ES-I3 (cell line): Measurements from ENCODE around the gene KIF27.
"Not testable (repeated sequence)": the region's sequence is repeated elsewhere in the genome, so short reads cannot be mapped to it uniquely, and the experiment has no call there.

Source experiments
- H3K36me3 ChIP-seq: 2 replicates; pipeline ENCODE4 v1.6.1; 2013; ENCODE audit warnings: mild to moderate bottlenecking, low read length, control low read depth, moderate library complexity; ENCODE audit not compliant: insufficient read depth
- H3K4me1 ChIP-seq: 2 replicates; pipeline ENCODE4 v1.6.1; 2013; ENCODE audit warnings: mild to moderate bottlenecking, control low read depth, low read length; ENCODE audit not compliant: insufficient read depth
- H3K9ac ChIP-seq: 2 replicates; pipeline ENCODE4 v1.6.1; 2013; ENCODE audit warnings: low read depth, mild to moderate bottlenecking, low read length, moderate library complexity
- H3K9me3 ChIP-seq: 2 replicates; pipeline ENCODE4 v1.6.1; 2013; ENCODE audit warnings: mild to moderate bottlenecking, low read length, moderate library complexity; ENCODE audit not compliant: control insufficient read depth, insufficient read depth

KIF27 gene

DNA sequence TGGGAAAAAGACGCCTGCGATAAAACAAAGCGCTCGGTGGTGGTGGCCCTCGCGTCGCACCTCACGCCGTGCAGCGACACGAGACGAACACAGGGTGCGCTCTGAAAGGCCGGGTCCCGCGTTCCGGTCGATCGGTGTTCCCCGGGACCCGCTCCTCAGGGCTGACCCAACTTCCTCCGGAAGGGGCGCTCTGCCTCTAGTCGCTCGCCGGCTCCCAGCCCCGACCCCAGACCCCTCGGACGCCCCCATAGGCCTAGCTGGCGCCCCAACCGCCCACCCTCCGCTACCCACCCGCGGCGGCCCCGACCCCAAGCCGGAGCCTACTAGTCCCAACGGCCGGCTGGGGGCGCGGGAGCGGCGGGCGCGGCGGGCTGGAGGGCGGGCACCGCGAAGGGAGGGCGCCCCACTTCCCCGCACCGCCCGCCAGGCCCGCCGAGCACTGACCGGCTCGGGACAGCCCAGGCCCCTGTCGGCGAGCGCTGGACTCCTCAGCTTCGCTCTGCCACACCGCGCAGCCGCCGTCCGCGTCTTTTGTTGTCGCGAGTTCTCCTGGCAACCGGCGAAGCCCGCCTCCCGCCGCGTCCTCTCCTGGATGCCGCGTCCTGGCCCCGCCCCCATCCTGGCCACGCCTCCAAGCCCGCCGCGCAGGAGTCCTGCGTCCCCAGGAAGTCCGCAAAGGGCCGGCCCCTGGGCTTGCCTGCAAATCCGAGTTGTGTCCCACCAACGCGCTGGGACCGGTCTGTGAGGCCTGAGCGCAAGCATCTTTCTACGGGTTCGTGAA is at the start of gene KIF27:
TSS of gene KIF27 (minus strand) at position 506 of the 781 bp plus-strand sequence. CDS start 5,841 bp downstream, outside the sequence.
- Histone ChIP-seq H3K4me1 (no peaks in the 10 kb centered on the region), H3K9ac (peak within 1 kb of the TSS; percentile 85), H3K9me3 (no peaks in the 10 kb centered on the region), H3K36me3 (no peaks in the 10 kb centered on the region)

DNA sequence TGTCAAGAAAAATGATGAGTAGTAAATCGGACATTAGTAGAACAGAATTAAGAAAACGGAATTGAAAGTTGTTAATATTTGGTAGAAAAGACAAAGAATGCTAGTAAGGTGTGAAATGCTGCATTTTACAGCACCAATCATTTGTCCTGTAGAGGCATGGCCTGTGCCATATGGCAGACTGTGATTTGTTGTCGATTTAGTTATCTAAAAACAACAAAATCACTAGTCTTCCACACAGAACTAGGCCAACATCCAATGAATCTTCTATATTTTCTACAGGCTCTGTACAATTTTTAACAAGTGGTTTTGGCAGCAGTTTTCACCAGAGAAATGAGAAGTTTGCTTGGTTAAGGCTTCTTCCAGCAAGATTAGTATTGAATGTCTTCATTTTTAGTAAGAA is 48.4 kb upstream of the KIF27 start:
- H3K4me1 ChIP-seq, result no peaks in the 10 kb centered on the region
- H3K9me3 ChIP-seq, result no peaks in the 10 kb centered on the region
- H3K9ac ChIP-seq, result no peak overlapping the region
- H3K36me3 ChIP-seq, result peaks cover 44% of the 10 kb centered on the region

GRCh38 chr9:83967073-83967472 is 45.8 kb upstream of the KIF27 start:
- no peaks in the 10 kb centered on the region for H3K4me1 ChIP-seq
- peaks cover 25% of the 10 kb centered on the region for H3K36me3 ChIP-seq
- no peak overlapping the region for H3K9ac ChIP-seq
- no peaks in the 10 kb centered on the region for H3K9me3 ChIP-seq

GRCh38 chr9:83966209-83966582 is 45.0 kb upstream of the KIF27 start:
- Histone ChIP-seq H3K36me3 (peaks cover 18% of the 10 kb centered on the region), H3K9ac (no peak overlapping the region), H3K4me1 (no peaks in the 10 kb centered on the region), H3K9me3 (no peaks in the 10 kb centered on the region)

DNA sequence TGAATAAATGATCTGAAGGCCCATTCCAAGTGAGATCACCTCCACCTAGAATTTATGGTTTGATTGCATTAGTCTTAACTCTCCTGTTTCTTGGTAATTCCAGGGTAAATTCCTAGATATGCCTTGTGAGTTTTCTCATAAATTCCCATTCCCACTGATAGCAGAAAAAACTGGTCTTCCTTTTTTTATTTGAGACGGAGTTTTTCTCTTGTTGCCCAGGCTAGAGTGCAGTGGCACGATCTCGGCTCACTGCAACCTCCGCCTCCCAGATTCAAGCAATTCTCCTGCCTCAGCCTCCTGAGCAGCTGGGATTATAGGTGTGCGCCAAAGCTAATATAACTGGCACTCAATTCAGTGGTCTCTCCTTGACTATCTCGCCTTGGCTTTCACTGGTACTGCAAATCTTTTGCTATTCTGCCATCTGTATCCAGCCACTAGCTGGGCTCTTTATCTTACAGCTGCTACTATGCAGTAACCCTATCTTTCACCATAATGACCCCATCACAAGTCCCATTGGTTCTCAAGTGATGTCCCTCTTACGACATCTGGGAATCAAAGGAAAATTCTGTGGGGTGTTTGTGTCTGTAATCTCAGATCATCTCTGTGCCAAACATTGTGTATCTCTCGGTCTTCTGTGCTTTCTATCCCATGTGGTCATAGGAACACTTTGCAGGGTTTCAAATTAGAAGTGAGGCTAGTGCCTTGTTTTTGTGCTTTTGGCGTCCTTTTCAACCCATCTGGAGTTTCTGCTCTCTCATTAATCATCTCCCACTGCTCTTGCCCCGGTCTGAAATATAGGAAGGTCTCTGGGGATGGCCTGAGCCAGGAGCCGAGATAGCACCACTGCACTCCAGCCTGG is 44.3 kb upstream of the KIF27 start:
- H3K4me1 ChIP-seq, result no peaks in the 10 kb centered on the region
- peaks cover 12% of the 10 kb centered on the region for H3K36me3 ChIP-seq
- H3K9me3 ChIP-seq, result no peaks in the 10 kb centered on the region
- no peak overlapping the region for H3K9ac ChIP-seq

GRCh38 chr9:83964973-83965349 is 43.7 kb upstream of the KIF27 start:
- H3K36me3 ChIP-seq, result peaks cover 9% of the 10 kb centered on the region
- no peak overlapping the region for H3K9ac ChIP-seq
- no peaks in the 10 kb centered on the region for H3K4me1 ChIP-seq
- no peaks in the 10 kb centered on the region for H3K9me3 ChIP-seq

DNA sequence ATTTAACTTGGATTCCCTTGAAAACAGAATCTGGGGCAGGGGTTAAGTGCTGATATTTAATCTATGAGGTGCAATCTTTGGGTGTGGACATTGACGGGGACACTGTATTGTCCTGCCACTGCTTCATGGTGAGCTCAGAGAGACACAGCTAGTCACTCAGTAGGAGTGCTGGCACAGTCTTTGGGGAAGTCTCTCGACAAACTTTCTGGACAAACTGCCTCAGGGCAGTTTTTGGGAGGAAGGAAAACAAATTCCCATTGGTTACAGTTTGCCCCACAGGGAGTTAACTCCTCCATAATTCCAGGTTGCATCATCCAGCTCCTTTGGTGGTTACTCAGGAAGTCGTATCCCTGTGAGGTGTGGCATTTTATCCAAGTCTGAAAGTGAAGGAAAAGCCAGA is 40.9 kb upstream of the KIF27 start:
- Histone ChIP-seq H3K36me3 (no peaks in the 10 kb centered on the region), H3K4me1 (no peaks in the 10 kb centered on the region; the same call in 1 of the 2 replicates), H3K9me3 (no peaks in the 10 kb centered on the region), H3K9ac (no peak overlapping the region)

DNA sequence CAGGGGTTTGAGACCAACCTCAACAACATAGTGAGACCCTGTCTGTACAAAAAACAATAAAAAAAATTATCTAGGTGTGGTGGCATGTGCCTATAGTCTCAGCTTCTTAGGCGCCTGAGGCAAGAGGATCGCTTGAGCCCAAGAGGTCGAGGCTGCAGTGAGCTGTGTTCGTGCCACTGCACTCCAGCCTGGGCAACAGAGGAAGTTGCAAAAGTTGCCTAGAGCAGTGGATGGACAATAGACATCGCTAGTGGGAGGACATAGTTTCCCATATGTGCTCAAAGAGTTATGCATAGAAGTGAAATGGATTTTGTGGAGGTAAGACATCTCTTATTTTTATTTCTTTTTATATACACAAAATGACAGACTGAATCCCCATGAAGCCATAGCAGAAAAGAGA is 39.8 kb upstream of the KIF27 start:
- Histone ChIP-seq H3K9me3 (no peaks in the 10 kb centered on the region), H3K9ac (no peak overlapping the region), H3K36me3 (no peaks in the 10 kb centered on the region), H3K4me1 (no peaks in the 10 kb centered on the region; the same call in 1 of the 2 replicates)

DNA sequence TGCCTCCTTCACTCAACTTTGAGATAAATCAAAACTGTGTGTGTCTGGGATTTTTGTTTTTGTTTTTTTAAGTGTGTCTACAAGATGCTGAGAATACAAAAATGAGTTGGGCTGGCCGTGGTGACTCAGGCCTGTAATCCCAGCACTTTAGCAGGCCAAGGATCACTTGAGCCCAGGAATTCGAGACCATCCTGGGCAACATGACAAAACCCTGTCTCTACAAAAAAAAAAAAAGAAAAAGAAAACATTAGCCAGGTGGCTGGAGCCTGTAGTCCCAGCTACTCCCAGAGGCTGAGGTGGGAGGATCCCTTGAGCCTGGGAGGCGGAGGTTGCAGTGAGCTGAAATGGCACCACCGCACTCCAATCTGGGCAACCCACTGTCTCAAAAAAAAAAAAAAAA is 37.8 kb upstream of the KIF27 start:
- no peaks in the 10 kb centered on the region; the same call in 1 of the 2 replicates for H3K4me1 ChIP-seq
- H3K9me3 ChIP-seq, result no peaks in the 10 kb centered on the region
- no peak overlapping the region for H3K9ac ChIP-seq
- no peaks in the 10 kb centered on the region for H3K36me3 ChIP-seq

- H3K36me3 ChIP-seq, result no peaks in the 10 kb centered on the region
- no peaks in the 10 kb centered on the region; the same call in 1 of the 2 replicates for H3K4me1 ChIP-seq
- peak overlapping the region; percentile 96 for H3K9ac ChIP-seq
- H3K9me3 ChIP-seq, result no peaks in the 10 kb centered on the region
These were observed 35.9 kb upstream of the KIF27 start for GRCh38 chr9:83957248-83957513.

- Histone ChIP-seq H3K4me1 (no peaks in the 10 kb centered on the region; the same call in 1 of the 2 replicates), H3K36me3 (no peaks in the 10 kb centered on the region), H3K9me3 (no peaks in the 10 kb centered on the region), H3K9ac (peak overlapping the region; percentile 96)
These were observed 35.4 kb upstream of the KIF27 start for GRCh38 chr9:83956436-83957247.

GRCh38 chr9:83956086-83956435 is 34.8 kb upstream of the KIF27 start:
- Histone ChIP-seq H3K4me1 (no peaks in the 10 kb centered on the region; the same call in 1 of the 2 replicates), H3K9me3 (no peaks in the 10 kb centered on the region), H3K9ac (peak overlapping the region; percentile 96), H3K36me3 (no peaks in the 10 kb centered on the region)

DNA sequence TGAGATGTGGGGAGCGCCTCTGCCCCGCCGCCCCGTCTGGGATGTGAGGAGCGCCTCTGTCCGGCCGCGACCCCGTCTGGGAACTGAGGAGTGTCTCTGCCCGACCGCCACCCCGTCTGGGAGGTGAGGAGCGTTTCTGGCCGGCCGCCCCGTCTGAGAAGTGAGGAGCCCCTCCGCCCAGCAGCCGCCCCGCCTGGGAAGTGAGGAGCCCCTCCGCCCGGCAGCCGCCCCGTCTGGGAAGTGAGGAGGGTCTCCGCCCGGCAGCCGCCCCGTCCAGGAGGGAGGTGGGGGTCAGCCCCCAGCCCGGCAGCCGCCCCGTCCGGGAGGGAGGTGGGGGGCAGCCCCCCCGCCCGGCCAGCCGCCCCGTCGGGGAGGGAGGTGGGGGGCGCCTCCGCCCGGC is 26.9 kb upstream of the KIF27 start:
- H3K9me3 ChIP-seq, H3K9ac ChIP-seq, H3K36me3 ChIP-seq, H3K4me1 ChIP-seq: not testable (repeated sequence)

GRCh38 chr9:83940590-83941303 is 19.5 kb upstream of the KIF27 start:
- Histone ChIP-seq H3K9ac (no peak overlapping the region), H3K4me1 (peaks cover 7% of the 10 kb centered on the region; the same call in 1 of the 2 replicates), H3K9me3 (no peaks in the 10 kb centered on the region), H3K36me3 (no peaks in the 10 kb centered on the region; the same call in 1 of the 2 replicates)
